Brain microvascular endothelial cell (primary cell): ENCODE data around the gene ADAMTS15.

Experiments used
- DNase-seq: peaks from one replicate; pipeline ENCODE4 v3.0.0-alpha.2; 2020
- H3K27ac ChIP-seq: fragments of 250-450 bp; sonication (Bioruptor Pico); 2 replicates; pipeline ENCODE4 v1.5.1; 2020; ENCODE audit warnings: mild to moderate bottlenecking, moderate library complexity
- H3K27me3 ChIP-seq: fragments of 250-450 bp; sonication (Bioruptor Pico); replicated peaks from 2 replicates; pipeline ENCODE4 v1.5.1; 2020; ENCODE audit warnings: mild to moderate bottlenecking
- H3K36me3 ChIP-seq: fragments of 250-450 bp; sonication (Bioruptor Pico); replicated peaks from 2 replicates; pipeline ENCODE4 v1.5.1; 2020; ENCODE audit warnings: mild to moderate bottlenecking
- H3K4me3 ChIP-seq: 2 replicates; pipeline ENCODE4 v1.5.1; 2011; ENCODE audit warnings: low read depth, mild to moderate bottlenecking, control low read depth, low read length, moderate library complexity
- CTCF ChIP-seq: IDR thresholded peaks from 2 replicates; pipeline ENCODE4 v1.5.1; 2011; ENCODE audit warnings: low read depth, mild to moderate bottlenecking, moderate library complexity, low read length, control low read depth, inconsistent platforms; ENCODE audit errors: missing control alignments
- in situ Hi-C: cut with HindIII; loops from 2 replicates; pipeline ENCODE4 v1.10.0; 2017; ENCODE audit warnings: low sequenced_read_pairs, low pct_ligation_motif_present

ADAMTS15 gene

GRCh38 chr11:130403967-130404366 is 44.5 kb upstream of the ADAMTS15 start:
- Histone ChIP-seq H3K36me3 (no peaks in the 10 kb centered on the region), H3K27me3 (no peaks in the 10 kb centered on the region), H3K27ac (no peak overlapping the region), H3K4me3 (no peak overlapping the region)
- DNase-seq = no peak
- TF ChIP-seq CTCF = no peak
- in situ Hi-C loops = no loop called here

DNA sequence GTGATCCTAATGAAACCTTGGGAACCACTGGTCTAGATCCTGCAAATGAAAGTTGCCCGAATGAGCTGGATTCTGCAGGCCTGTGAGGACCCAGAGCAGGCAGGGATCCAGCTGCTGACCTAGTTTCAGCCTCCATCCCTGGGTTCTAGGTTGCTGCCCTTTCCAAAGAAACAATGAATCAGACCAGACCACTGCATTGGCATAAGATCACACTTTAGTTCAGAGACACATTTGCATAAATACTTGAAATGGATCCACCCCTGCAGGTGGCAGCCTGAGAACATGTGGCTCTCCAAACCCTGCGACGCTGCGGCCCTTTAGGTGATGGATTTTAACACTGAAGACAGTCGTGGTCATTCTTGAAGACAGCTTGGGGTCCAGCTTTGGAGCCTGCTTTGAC is 43.7 kb upstream of the ADAMTS15 start:
- TF ChIP-seq CTCF = no peak
- Histone ChIP-seq H3K4me3 (no peak overlapping the region), H3K27ac (no peak overlapping the region), H3K36me3 (no peaks in the 10 kb centered on the region), H3K27me3 (no peaks in the 10 kb centered on the region)
- no peak for DNase-seq
- in situ Hi-C loops = no loop called here

DNA sequence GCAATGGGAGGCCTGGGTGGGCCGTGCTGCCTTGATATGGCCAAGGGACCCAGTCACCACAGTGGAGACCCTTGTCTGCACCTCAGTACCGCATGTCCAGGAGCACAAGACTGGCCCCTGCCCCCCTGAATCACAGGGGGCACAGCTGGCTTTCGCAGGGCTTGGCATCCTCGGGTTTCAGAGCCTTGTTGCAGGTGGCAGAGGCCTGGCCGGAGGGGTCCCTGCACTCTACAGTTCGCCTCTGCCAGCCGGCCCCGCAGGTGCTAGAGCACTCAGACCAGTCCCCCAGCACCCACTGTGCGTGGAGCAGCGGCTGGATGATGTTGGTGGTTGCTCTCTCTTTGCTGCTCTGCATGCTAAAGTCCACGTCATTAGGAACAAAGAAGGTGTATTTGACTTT is 43.0 kb upstream of the ADAMTS15 start:
- DNase-seq = no peak
- Histone ChIP-seq H3K36me3 (no peaks in the 10 kb centered on the region), H3K4me3 (no peak overlapping the region), H3K27me3 (no peaks in the 10 kb centered on the region), H3K27ac (no peak overlapping the region)
- TF ChIP-seq CTCF = no peak
- in situ Hi-C loops = no loop called here

DNA sequence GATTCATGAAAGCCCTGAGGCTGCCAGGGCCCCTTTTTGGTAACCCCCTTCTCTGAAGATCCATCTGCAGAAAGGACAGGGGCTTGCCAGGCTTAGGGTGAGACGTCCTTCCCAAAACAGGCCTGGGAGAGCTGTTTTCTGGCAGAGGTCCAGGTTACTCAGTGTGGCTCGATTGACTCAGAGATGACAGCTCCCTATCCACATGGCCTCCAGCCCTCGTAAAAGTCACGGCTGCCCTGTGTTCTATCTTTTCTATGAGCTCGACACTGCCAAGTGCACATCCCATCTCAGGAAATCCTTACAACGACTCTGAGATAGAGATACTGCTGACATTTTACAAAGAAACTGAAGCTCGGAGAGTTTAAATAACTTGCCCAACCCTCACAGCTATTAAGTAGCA is 40.5 kb upstream of the ADAMTS15 start:
- Histone ChIP-seq H3K4me3 (no peak overlapping the region), H3K36me3 (no peaks in the 10 kb centered on the region), H3K27ac (no peak overlapping the region), H3K27me3 (no peaks in the 10 kb centered on the region)
- peak; percentile 71 for DNase-seq
- in situ Hi-C loops = no loop called here
- no peak for TF ChIP-seq CTCF

DNA sequence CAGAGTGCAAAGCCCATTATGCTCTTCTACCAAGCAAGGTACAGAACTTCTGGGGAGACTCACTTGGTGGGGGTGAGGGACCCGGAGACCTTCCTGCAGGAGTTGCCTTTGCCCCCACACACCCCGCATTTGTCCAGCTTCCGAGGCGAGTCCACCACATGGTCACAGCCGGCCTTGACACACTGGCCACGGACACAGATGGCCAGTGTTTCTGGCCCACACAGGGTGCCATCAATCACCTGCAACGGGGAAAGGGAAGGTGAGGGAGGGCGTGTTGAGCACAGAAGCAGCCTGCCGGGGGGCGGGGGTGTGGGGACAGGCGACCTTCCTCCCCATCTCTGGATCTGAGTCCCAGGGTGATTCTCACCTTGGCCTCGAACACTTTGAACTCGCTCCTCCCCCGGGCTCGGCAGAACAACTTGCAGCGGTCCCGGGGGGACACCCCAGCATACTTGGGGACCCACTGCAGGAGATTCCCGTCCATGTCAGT is 40.0 kb upstream of the ADAMTS15 start:
- no peak for DNase-seq
- in situ Hi-C loops = no loop called here
- Histone ChIP-seq H3K4me3 (no peak overlapping the region), H3K27ac (no peak overlapping the region), H3K27me3 (no peaks in the 10 kb centered on the region), H3K36me3 (no peaks in the 10 kb centered on the region)
- no peak for TF ChIP-seq CTCF

DNA sequence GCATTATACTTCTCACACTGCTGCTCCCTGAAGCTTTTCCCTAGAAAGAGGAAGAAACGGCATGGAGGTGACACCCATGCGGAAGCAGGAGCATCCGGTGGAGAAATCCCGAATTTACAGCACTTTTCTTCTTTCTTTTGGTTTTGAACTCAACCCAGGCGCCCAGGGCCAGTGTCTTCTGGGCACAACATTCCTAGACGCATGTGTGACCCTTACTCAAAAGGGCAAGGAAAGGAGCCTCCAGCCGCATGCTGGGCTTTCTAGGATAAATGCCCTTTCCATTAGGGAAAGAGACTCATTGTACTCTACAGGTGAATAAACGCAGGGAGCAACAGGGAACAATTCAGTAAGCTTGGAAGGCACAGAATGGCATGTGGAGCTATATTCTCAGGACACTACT is 39.5 kb upstream of the ADAMTS15 start:
- Histone ChIP-seq H3K27me3 (no peaks in the 10 kb centered on the region), H3K4me3 (no peak overlapping the region), H3K27ac (no peak overlapping the region), H3K36me3 (no peaks in the 10 kb centered on the region)
- in situ Hi-C loops = no loop called here
- no peak for TF ChIP-seq CTCF
- DNase-seq = no peak
